ENCODE measurements around the gene USP3.

The USP3 gene

GRCh38 chr15:63503739-63504246 is 600 bp upstream of the USP3 start:
- Histone ChIP-seq H3K4me3 (replicated peaks; ENCODE audit: low read depth, low read length) (peak overlapping the region; percentile 77), H3K36me3 (ENCODE audit: control insufficient read depth, insufficient read depth, low read length) (no peaks in the 10 kb centered on the region), H3K27me3 (replicated peaks; ENCODE audit: control insufficient read depth, insufficient read depth, low read length) (no peaks in the 10 kb centered on the region)
- DNase-seq (ENCODE audit: extremely low read depth, insufficient read length) = no peak
- TF ChIP-seq CTCF (IDR thresholded peaks at IDR 0.05; ENCODE audit: insufficient read depth, low read length, poor library complexity, severe bottlenecking) = no peak

GRCh38 chr15:63504979-63505841 is 817 bp downstream of the USP3 start:
- peak; percentile 37 for TF ChIP-seq CTCF (IDR thresholded peaks at IDR 0.05; ENCODE audit: insufficient read depth, low read length, poor library complexity, severe bottlenecking)

GRCh38 chr15:63505842-63506222 is 1.4 kb downstream of the USP3 start:
- Histone ChIP-seq H3K36me3 (ENCODE audit: control insufficient read depth, insufficient read depth, low read length) (no peaks in the 10 kb centered on the region), H3K27me3 (replicated peaks; ENCODE audit: control insufficient read depth, insufficient read depth, low read length) (no peaks in the 10 kb centered on the region), H3K4me3 (replicated peaks; ENCODE audit: low read depth, low read length) (peak overlapping the region; percentile 90)
- no peak for DNase-seq (ENCODE audit: extremely low read depth, insufficient read length)
- TF ChIP-seq CTCF (IDR thresholded peaks at IDR 0.05; ENCODE audit: insufficient read depth, low read length, poor library complexity, severe bottlenecking) = no peak

More at GRCh38 chr15:63504979-63505841, 817 bp downstream of the USP3 start:
- peak; percentile 63 for DNase-seq (ENCODE audit: extremely low read depth, insufficient read length)
- Histone ChIP-seq H3K36me3 (ENCODE audit: control insufficient read depth, insufficient read depth, low read length) (no peaks in the 10 kb centered on the region), H3K27me3 (replicated peaks; ENCODE audit: control insufficient read depth, insufficient read depth, low read length) (no peaks in the 10 kb centered on the region), H3K4me3 (replicated peaks; ENCODE audit: low read depth, low read length) (peak overlapping the region; percentile 90)

GRCh38 chr15:63506537-63507035 is 2.2 kb downstream of the USP3 start:
- Histone ChIP-seq H3K4me3 (replicated peaks; ENCODE audit: low read depth, low read length) (peak overlapping the region; percentile 90), H3K27me3 (replicated peaks; ENCODE audit: control insufficient read depth, insufficient read depth, low read length) (no peaks in the 10 kb centered on the region), H3K36me3 (ENCODE audit: control insufficient read depth, insufficient read depth, low read length) (no peaks in the 10 kb centered on the region)
- peak; percentile 7 for TF ChIP-seq CTCF (IDR thresholded peaks at IDR 0.05; ENCODE audit: insufficient read depth, low read length, poor library complexity, severe bottlenecking)
- DNase-seq (ENCODE audit: extremely low read depth, insufficient read length) = no peak

- Histone ChIP-seq H3K36me3 (ENCODE audit: control insufficient read depth, insufficient read depth, low read length) (no peaks in the 10 kb centered on the region), H3K27me3 (replicated peaks; ENCODE audit: control insufficient read depth, insufficient read depth, low read length) (no peaks in the 10 kb centered on the region), H3K4me3 (replicated peaks; ENCODE audit: low read depth, low read length) (no peak overlapping the region)
- TF ChIP-seq CTCF (IDR thresholded peaks at IDR 0.05; ENCODE audit: insufficient read depth, low read length, poor library complexity, severe bottlenecking) = no peak
- no peak for DNase-seq (ENCODE audit: extremely low read depth, insufficient read length)
These were observed 3.8 kb downstream of the USP3 start for GRCh38 chr15:63507878-63508818.

All from GM06990 (cell line).